Fibroblast of lung (primary cell): ENCODE data around the gene CEP63.

Source experiments
- EZH2 ChIP-seq: IDR thresholded peaks from 2 replicates; pipeline ENCODE4 v1.5.1; 2012; ENCODE audit warnings: low read length, control low read depth, mild to moderate bottlenecking; ENCODE audit errors: missing control alignments
- TF ChIP-seq, protein P1 (sequence below), 2 donors: IDR thresholded peaks in 1 of 2; conservative IDR thresholded peaks in 1 of 2; 1 replicate in 1 of 2; 2 replicates in 1 of 2; pipeline ENCODE4 v1.5.1; 2011 to 2012; ENCODE audit warnings: low read length in 2 of 2, control low read depth in 1 of 2, inconsistent platforms in 1 of 2, low read depth in 1 of 2, mild to moderate bottlenecking in 1 of 2

- TF ChIP-seq EZH2 = no peak
- TF ChIP-seq, protein P1, sequence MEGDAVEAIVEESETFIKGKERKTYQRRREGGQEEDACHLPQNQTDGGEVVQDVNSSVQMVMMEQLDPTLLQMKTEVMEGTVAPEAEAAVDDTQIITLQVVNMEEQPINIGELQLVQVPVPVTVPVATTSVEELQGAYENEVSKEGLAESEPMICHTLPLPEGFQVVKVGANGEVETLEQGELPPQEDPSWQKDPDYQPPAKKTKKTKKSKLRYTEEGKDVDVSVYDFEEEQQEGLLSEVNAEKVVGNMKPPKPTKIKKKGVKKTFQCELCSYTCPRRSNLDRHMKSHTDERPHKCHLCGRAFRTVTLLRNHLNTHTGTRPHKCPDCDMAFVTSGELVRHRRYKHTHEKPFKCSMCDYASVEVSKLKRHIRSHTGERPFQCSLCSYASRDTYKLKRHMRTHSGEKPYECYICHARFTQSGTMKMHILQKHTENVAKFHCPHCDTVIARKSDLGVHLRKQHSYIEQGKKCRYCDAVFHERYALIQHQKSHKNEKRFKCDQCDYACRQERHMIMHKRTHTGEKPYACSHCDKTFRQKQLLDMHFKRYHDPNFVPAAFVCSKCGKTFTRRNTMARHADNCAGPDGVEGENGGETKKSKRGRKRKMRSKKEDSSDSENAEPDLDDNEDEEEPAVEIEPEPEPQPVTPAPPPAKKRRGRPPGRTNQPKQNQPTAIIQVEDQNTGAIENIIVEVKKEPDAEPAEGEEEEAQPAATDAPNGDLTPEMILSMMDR (conservative IDR thresholded peaks at IDR 0.05 in 1 of 2, IDR thresholded peaks at IDR 0.05 in 1 of 2; ENCODE audit: low read depth in 1 of 2, low read length in 2 of 2) = no peak
Measured at GRCh38 chr3:134559591-134559990, 73.7 kb downstream of the CEP63 start.
